WI38 (cell line): ENCODE data around the gene AMMECR1.

ENCODE experiments used
- H3K4me3 ChIP-seq: 2 replicates; pipeline ENCODE4 v1.5.1; 2011; ENCODE audit warnings: low read depth, mild to moderate bottlenecking, control low read depth, low read length
- TF ChIP-seq, protein P1 (sequence below): IDR thresholded peaks from 2 replicates; pipeline ENCODE4 v1.5.1; 2012; ENCODE audit warnings: low read depth, mild to moderate bottlenecking, control low read depth, low read length

Gene AMMECR1

DNA sequence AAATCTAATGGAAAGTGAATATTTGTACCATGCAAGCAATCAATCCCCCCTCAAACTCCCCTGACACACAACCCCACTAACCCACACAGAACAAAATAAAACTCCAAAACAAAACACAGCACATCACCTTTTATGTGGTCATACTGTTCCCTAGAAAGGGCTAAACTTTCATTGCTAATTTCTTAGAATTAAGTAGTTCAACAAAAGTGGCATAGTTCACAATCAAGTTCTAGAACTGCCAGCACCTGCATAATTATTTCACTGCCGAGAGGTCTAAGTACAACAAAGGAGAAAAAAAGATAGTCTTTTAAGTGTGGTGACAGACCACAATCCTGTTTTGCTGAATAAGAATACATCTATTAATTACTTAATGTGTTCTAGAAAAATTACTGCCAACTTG lies 58.8 kb downstream of the AMMECR1 start:
- TF ChIP-seq, protein P1, sequence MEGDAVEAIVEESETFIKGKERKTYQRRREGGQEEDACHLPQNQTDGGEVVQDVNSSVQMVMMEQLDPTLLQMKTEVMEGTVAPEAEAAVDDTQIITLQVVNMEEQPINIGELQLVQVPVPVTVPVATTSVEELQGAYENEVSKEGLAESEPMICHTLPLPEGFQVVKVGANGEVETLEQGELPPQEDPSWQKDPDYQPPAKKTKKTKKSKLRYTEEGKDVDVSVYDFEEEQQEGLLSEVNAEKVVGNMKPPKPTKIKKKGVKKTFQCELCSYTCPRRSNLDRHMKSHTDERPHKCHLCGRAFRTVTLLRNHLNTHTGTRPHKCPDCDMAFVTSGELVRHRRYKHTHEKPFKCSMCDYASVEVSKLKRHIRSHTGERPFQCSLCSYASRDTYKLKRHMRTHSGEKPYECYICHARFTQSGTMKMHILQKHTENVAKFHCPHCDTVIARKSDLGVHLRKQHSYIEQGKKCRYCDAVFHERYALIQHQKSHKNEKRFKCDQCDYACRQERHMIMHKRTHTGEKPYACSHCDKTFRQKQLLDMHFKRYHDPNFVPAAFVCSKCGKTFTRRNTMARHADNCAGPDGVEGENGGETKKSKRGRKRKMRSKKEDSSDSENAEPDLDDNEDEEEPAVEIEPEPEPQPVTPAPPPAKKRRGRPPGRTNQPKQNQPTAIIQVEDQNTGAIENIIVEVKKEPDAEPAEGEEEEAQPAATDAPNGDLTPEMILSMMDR = no peak
- H3K4me3 ChIP-seq = no peak overlapping the region

DNA sequence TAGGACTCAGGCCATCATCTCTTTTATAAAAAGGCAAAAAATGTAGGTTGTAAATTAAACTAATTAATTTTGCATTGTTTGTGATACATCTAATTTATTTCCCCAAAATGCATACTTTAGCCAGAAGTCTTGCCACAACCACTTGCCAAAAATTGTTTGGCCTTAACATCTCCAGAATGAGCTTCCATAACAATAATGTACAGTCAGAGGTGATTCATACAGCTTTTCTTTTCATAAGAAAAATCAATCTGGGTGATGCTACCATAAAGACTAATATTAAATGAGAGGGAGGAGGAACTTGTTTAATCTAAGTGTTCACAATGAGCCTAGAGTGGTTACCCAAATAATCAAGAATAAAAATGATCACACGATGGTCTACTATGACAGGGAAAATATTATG lies 59.3 kb downstream of the AMMECR1 start:
- TF ChIP-seq, protein P1 = no peak
- no peak overlapping the region for H3K4me3 ChIP-seq

DNA sequence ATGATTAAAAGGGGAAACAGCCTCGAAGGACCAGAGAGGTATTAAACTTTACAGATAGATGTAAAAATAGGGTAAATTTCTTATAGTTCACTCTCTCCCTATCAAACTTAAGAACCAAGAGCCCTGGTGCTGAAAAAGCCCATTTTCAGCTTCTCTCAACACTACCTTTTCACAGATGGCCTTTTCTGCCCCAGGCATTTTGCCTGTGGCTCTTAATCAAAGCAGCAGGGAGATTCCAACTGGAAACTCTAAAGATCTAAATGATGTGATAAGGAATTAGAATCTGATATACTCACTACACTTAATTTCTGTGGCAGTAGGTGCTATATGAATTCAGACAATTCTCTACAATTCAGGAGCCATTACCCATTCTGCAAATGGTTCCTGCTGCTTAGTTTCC lies 60.0 kb downstream of the AMMECR1 start:
- no peak overlapping the region for H3K4me3 ChIP-seq
- TF ChIP-seq, protein P1 = no peak

DNA sequence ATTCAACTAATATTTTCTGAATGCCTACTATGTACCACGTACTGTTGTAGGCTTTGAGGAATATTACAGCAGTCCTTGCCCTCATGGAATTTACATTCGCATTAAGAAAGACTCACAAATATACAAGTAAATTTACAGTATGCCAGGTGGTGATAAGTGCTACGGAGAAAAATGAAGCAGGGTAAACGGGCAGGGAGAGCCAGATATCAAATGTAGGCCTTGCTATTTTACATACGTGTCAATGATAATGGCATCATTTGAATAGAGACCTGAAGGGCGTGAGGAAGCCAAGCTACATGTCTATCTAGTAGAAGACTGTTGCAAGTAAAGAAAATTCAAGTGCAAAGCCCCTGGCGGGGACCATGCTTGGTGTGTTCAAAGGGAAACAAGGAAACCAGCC lies 65.2 kb downstream of the AMMECR1 start:
- TF ChIP-seq, protein P1 = no peak
- no peak overlapping the region for H3K4me3 ChIP-seq

DNA sequence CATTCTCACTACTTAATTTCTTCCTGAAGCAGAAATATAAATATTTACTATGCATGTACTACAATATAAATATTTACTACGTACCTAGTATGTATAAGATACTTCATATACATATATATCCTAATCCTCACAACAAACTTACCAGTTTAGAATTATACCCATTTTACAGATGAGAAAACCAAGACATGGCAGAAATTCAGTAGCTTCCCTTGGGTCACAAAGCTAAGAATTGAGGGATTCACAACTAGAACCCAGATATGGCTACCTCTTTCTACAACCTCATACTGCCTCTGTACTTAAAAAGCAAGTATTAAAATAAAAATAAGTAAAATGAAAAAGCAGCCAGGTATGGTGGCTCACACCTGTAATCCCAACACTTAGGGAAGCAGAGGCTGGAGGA lies 65.9 kb downstream of the AMMECR1 start:
- no peak overlapping the region for H3K4me3 ChIP-seq
- TF ChIP-seq, protein P1 = no peak

DNA sequence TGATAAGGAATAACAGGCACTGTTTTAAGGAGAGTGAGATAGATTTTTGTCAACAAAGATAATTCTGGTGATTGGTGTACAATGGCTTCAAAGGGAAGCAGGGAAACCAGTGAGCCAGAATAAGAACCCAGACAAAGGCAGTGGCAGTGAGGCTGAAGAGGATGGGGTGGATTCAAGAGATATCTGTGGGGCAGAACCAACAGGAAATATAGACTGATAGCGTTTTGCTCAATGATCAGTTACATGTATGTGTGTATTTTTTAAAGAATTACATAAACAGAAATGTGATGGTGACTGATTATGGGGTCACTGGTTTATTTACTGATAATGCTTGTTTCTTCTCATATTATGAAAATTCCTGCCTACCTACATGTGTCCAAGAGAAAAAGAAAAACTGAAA lies 66.4 kb downstream of the AMMECR1 start:
- no peak overlapping the region for H3K4me3 ChIP-seq
- TF ChIP-seq, protein P1 = no peak

DNA sequence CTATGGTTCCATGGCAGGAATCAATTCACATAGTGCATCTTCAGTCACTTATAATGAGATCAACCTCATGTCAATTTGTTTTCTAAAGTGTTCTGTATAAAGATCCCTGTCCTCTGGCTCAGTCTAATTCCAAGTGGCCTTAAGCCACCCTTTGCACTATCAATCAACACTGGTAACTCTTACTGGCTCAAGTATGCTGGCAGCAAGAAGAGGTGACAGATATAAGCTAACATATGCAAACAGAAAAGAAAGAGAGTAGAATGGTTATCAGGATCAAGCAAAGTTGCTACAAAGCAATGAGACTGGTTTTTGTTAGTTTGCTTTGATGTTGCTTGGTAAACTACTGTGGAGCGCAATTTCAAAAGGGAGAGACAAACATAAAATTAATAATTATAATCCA lies 67.0 kb downstream of the AMMECR1 start:
- no peak overlapping the region for H3K4me3 ChIP-seq
- TF ChIP-seq, protein P1 = no peak
